ENCODE results near the gene CLDN20.

The CLDN20 gene

GRCh38 chr6:155221086-155221485 is 42.7 kb upstream of the CLDN20 start:
- Histone ChIP-seq H3K4me1 (ENCODE audit: control insufficient read depth, insufficient read depth, low read length) (no peaks in the 10 kb centered on the region), H3K27ac (ENCODE audit: extremely low read depth, low read depth, low read length) (no peak overlapping the region), H3K4me3 (ENCODE audit: low read depth, low read length) (no peak overlapping the region), H3K9me3 (ENCODE audit: control insufficient read depth, insufficient read depth, low read depth, low read length) (no peaks in the 10 kb centered on the region), H3K36me3 (ENCODE audit: control insufficient read depth in 2 of 2, insufficient read depth in 1 of 2, low read length in 2 of 2) (no peaks in the 10 kb centered on the region)
- ChIA-PET CTCF (interaction anchor here (0.6 to 1.4 kb wide), 3 partner anchors 15 to 44 kb away, joined by 3 to 4 read pairs (median 3); no protein-coding TSS in a partner anchor), POLR2A (no interaction called here)
- TF ChIP-seq ZNF629 (tag by site-specific recombination; IDR thresholded peaks at IDR 0.05) (no peak), ZNF335 (tag by site-specific recombination; conservative IDR thresholded peaks at IDR 0.05) (no peak), PRDM1 (tag by site-specific recombination; IDR thresholded peaks at IDR 0.05) (no peak), ZBTB20 (tag by site-specific recombination; IDR thresholded peaks at IDR 0.05) (no peak), ZNF221 (tag by site-specific recombination; IDR thresholded peaks at IDR 0.05; ENCODE audit: borderline replicate concordance) (no peak), ZNF558 (tag by site-specific recombination; IDR thresholded peaks at IDR 0.05) (no peak)

- POLR2A ChIA-PET = interaction anchor here (1.8 kb wide), 1 partner anchor 14 kb away, joined by 5 read pairs; no protein-coding TSS in a partner anchor
- Histone ChIP-seq H3K4me1 (ENCODE audit: control insufficient read depth, insufficient read depth, low read length) (no peaks in the 10 kb centered on the region), H3K27ac (ENCODE audit: extremely low read depth, low read depth, low read length) (no peak overlapping the region), H3K36me3 (ENCODE audit: control insufficient read depth in 2 of 2, insufficient read depth in 1 of 2, low read length in 2 of 2) (no peaks in the 10 kb centered on the region), H3K9me3 (ENCODE audit: control insufficient read depth, insufficient read depth, low read depth, low read length) (no peaks in the 10 kb centered on the region), H3K4me3 (ENCODE audit: low read depth, low read length) (no peak overlapping the region)
- CTCF ChIA-PET = interaction anchor here (0.5 to 1.4 kb wide), 6 partner anchors 44 to 945 kb away, joined by 3 to 5 read pairs (median 4); no protein-coding TSS in a partner anchor
- TF ChIP-seq ZFHX2 (tag by site-specific recombination; conservative IDR thresholded peaks at IDR 0.05) = no peak
- no peak for TF ChIP-seq ZNF157 (tag by site-specific recombination; IDR thresholded peaks at IDR 0.05)
- TF ChIP-seq ZNF610 (tag by site-specific recombination; IDR thresholded peaks at IDR 0.05; ENCODE audit: borderline replicate concordance) = no peak
- TF ChIP-seq ZNF10 (tag by site-specific recombination; IDR thresholded peaks at IDR 0.05) = no peak
- TF ChIP-seq ZNF335 (tag by site-specific recombination; conservative IDR thresholded peaks at IDR 0.05) = no peak
- no peak for TF ChIP-seq BCL11B (tag by site-specific recombination; IDR thresholded peaks at IDR 0.05; ENCODE audit: low read depth)
- no peak for TF ChIP-seq MEIS1 (CRISPR knock-in tag; IDR thresholded peaks at IDR 0.05; ENCODE audit: borderline replicate concordance)
- no peak for TF ChIP-seq ZBTB48 (tag by site-specific recombination; IDR thresholded peaks at IDR 0.05)
- no peak for TF ChIP-seq ZNF645 (tag by site-specific recombination; IDR thresholded peaks at IDR 0.05)
- TF ChIP-seq ZNF239 (tag by site-specific recombination; IDR thresholded peaks at IDR 0.05) = no peak
- no peak for TF ChIP-seq KLF10 (tag by site-specific recombination; IDR thresholded peaks at IDR 0.05)
These were observed 41.3 kb upstream of the CLDN20 start for GRCh38 chr6:155222506-155222905.

- Histone ChIP-seq H3K4me3 (ENCODE audit: low read depth, low read length) (no peak overlapping the region), H3K36me3 (ENCODE audit: control insufficient read depth in 2 of 2, insufficient read depth in 1 of 2, low read length in 2 of 2) (no peaks in the 10 kb centered on the region), H3K4me1 (ENCODE audit: control insufficient read depth, insufficient read depth, low read length) (no peaks in the 10 kb centered on the region), H3K9me3 (ENCODE audit: control insufficient read depth, insufficient read depth, low read depth, low read length) (no peaks in the 10 kb centered on the region), H3K27ac (ENCODE audit: extremely low read depth, low read depth, low read length) (no peak overlapping the region)
- TF ChIP-seq PRDM6 (tag by site-specific recombination; IDR thresholded peaks at IDR 0.05) (no peak), ZNF404 (tag by site-specific recombination; IDR thresholded peaks at IDR 0.05) (no peak), ZNF692 (tag by site-specific recombination; IDR thresholded peaks at IDR 0.05) (no peak), ZNF548 (tag by site-specific recombination; IDR thresholded peaks at IDR 0.05) (no peak), ZNF624 (tag by site-specific recombination; IDR thresholded peaks at IDR 0.05) (no peak), ZBTB20 (tag by site-specific recombination; IDR thresholded peaks at IDR 0.05) (no peak), ZNF501 (tag by site-specific recombination; IDR thresholded peaks at IDR 0.05) (no peak), ZNF48 (tag by site-specific recombination; IDR thresholded peaks at IDR 0.05) (no peak), ZNF335 (tag by site-specific recombination; conservative IDR thresholded peaks at IDR 0.05) (no peak), ZNF626 (tag by site-specific recombination; IDR thresholded peaks at IDR 0.05) (no peak)
- CTCF ChIA-PET = no interaction called here
- POLR2A ChIA-PET = interaction anchor here (1.8 kb wide), 1 partner anchor 13 kb away, joined by 5 read pairs; no protein-coding TSS in a partner anchor
These were observed 40.0 kb upstream of the CLDN20 start for GRCh38 chr6:155223646-155224451.
